ENCODE data around the gene MIA2. TPM values are rescaled to one million over a fixed set of nuclear protein-coding genes. Genes with fewer than 3 reads are reported as not detected.
A peak's percentile ranks its signal among the peaks of the same experiment; 100 is the strongest.
"Not testable (repeated sequence)": the region's sequence is repeated elsewhere in the genome, so short reads cannot be mapped to it uniquely, and the experiment has no call there.

Gene MIA2
- total RNA-seq, 6 experiments from 2014 or later, result 58.7 to 90.8 (median 73.6) TPM

GRCh38 chr14:39339003-39339402, 105.3 kb downstream of the MIA2 start:
- Histone ChIP-seq H3K4me3 (no peak overlapping the region), H3K4me1 (no peaks in the 10 kb centered on the region), H3K9me3 (no peaks in the 10 kb centered on the region), H3K36me3 (peaks cover 0 to 24% (median 10%) of the 10 kb centered on the region in 4 donors), H3K27me3 (no peaks in the 10 kb centered on the region), H3K27ac (no peak overlapping the region)
- DNase-seq (no peak), ATAC-seq (peak; percentile 64 to 81 (median 66))
- TF ChIP-seq POLR2A (IDR thresholded peaks at IDR 0.05) (no peak), CTCF (IDR thresholded peaks at IDR 0.05) (no peak)
- 62% methylated on average over 7 of the region's 7 CpGs for WGBS (ENCODE audit: insufficient coverage, low coverage, low lambda C conversion rate, missing lambda C conversion rate)
- intact Hi-C loops (cut with DNase I), result no loop called here

GRCh38 chr14:39341126-39341525, 107.4 kb downstream of the MIA2 start:
- H3K4me1 ChIP-seq; DNase-seq; intact Hi-C loops (cut with DNase I); H3K4me3 ChIP-seq; H3K9me3 ChIP-seq; H3K27ac ChIP-seq; ATAC-seq; H3K27me3 ChIP-seq: not testable (repeated sequence)
- 97% methylated on average over 6 of the region's 7 CpGs for WGBS (ENCODE audit: insufficient coverage, low coverage, low lambda C conversion rate, missing lambda C conversion rate)
- peaks cover 3 to 37% (median 8%) of the 10 kb centered on the region in 4 donors for H3K36me3 ChIP-seq

GRCh38 chr14:39342768-39343167, 109.1 kb downstream of the MIA2 start:
- WGBS (ENCODE audit: insufficient coverage, low coverage, low lambda C conversion rate, missing lambda C conversion rate), result 0% methylated on average over 1 of the region's 1 CpG

GRCh38 chr14:39343614-39344013, 109.9 kb downstream of the MIA2 start:
- Histone ChIP-seq H3K9me3 (no peaks in the 10 kb centered on the region), H3K27me3 (no peaks in the 10 kb centered on the region), H3K27ac (no peak overlapping the region), H3K4me1 (no peaks in the 10 kb centered on the region), H3K4me3 (no peak overlapping the region), H3K36me3 (peaks cover 5 to 44% (median 11%) of the 10 kb centered on the region in 4 donors)
- TF ChIP-seq POLR2A (IDR thresholded peaks at IDR 0.05), result no peak
- no peak for TF ChIP-seq CTCF (IDR thresholded peaks at IDR 0.05)
- ATAC-seq (no peak), DNase-seq (no peak)
- intact Hi-C loops (cut with DNase I), result no loop called here
- 100% methylated on average over 1 of the region's 1 CpG for WGBS (ENCODE audit: insufficient coverage, low coverage, low lambda C conversion rate, missing lambda C conversion rate)

More at GRCh38 chr14:39342768-39343167, 109.1 kb downstream of the MIA2 start:
- no peak for ATAC-seq
- no peaks in the 10 kb centered on the region for H3K9me3 ChIP-seq
- no peak overlapping the region for H3K4me3 ChIP-seq
- no peak overlapping the region for H3K27ac ChIP-seq
- no peak for TF ChIP-seq POLR2A (IDR thresholded peaks at IDR 0.05)
- TF ChIP-seq CTCF (IDR thresholded peaks at IDR 0.05), result no peak
- intact Hi-C loops (cut with DNase I), result no loop called here
- DNase-seq, result no peak
- peaks cover 5 to 42% (median 10%) of the 10 kb centered on the region in 4 donors for H3K36me3 ChIP-seq
- no peaks in the 10 kb centered on the region for H3K4me1 ChIP-seq
- H3K27me3 ChIP-seq, result no peaks in the 10 kb centered on the region

GRCh38 chr14:39350866-39351265, 117.2 kb downstream of the MIA2 start:
- peaks cover 4 to 37% (median 11%) of the 10 kb centered on the region in 4 donors for H3K36me3 ChIP-seq
- no peaks in the 10 kb centered on the region for H3K4me1 ChIP-seq
- 93% methylated on average over 3 of the region's 3 CpGs for WGBS (ENCODE audit: insufficient coverage, low coverage, low lambda C conversion rate, missing lambda C conversion rate)
- H3K27me3 ChIP-seq, result no peaks in the 10 kb centered on the region
- H3K9me3 ChIP-seq, result no peaks in the 10 kb centered on the region
- no peak overlapping the region for H3K27ac ChIP-seq
- TF ChIP-seq CTCF (IDR thresholded peaks at IDR 0.05), result no peak
- no peak for TF ChIP-seq POLR2A (IDR thresholded peaks at IDR 0.05)
- no peak for ATAC-seq
- no peak for DNase-seq
- no peak overlapping the region for H3K4me3 ChIP-seq
- intact Hi-C loops (cut with DNase I), result no loop called here

Measured in right lobe of liver (tissue), 6 donors.